Hypothalamus (tissue), 51 donors: Measurements from ENCODE around the gene AP5Z1.

Experiments
- DNase-seq, 51 donors: peaks; one replicate each; lab custom pipeline; 2025; lab: John Stamatoyannopoulos, UW

The AP5Z1 gene

GRCh38 chr7:4745971-4746919 lies 29.2 kb upstream of the AP5Z1 start:
- DNase-seq, result no peak

- DNase-seq, result no peak
Observed at GRCh38 chr7:4747013-4747412, 28.4 kb upstream of the AP5Z1 start.

GRCh38 chr7:4747746-4748145 lies 27.7 kb upstream of the AP5Z1 start:
- DNase-seq, result no peak

- no peak for DNase-seq
Observed at GRCh38 chr7:4748231-4748681, 27.2 kb upstream of the AP5Z1 start.

DNA sequence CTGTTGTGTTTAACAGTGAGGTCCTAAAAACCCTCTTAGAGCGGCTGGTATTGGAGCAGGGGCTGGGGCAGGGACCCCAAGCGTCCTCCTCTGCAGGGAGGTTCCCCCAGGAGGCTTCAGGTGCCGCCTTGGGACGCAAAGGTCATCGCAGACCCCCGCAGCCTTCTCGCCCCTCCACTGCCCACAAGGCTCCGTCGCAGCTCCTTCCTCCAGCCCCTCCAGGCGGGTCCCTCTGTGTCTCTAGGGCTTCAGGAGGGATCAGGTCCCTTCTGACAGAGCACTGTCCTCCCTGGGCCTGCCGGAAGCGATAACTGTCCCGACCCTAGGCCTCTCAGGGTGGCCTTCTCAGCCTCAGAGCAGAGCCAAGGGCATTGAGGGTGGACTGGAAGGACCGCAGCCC lies 26.1 kb upstream of the AP5Z1 start:
- no peak for DNase-seq

GRCh38 chr7:4749798-4750197 lies 25.6 kb upstream of the AP5Z1 start:
- no peak for DNase-seq

- DNase-seq, result peak in 36 of 51 donors; percentile 9 to 83 (median 52)
Observed at GRCh38 chr7:4751398-4751947, 23.9 kb upstream of the AP5Z1 start.

DNA sequence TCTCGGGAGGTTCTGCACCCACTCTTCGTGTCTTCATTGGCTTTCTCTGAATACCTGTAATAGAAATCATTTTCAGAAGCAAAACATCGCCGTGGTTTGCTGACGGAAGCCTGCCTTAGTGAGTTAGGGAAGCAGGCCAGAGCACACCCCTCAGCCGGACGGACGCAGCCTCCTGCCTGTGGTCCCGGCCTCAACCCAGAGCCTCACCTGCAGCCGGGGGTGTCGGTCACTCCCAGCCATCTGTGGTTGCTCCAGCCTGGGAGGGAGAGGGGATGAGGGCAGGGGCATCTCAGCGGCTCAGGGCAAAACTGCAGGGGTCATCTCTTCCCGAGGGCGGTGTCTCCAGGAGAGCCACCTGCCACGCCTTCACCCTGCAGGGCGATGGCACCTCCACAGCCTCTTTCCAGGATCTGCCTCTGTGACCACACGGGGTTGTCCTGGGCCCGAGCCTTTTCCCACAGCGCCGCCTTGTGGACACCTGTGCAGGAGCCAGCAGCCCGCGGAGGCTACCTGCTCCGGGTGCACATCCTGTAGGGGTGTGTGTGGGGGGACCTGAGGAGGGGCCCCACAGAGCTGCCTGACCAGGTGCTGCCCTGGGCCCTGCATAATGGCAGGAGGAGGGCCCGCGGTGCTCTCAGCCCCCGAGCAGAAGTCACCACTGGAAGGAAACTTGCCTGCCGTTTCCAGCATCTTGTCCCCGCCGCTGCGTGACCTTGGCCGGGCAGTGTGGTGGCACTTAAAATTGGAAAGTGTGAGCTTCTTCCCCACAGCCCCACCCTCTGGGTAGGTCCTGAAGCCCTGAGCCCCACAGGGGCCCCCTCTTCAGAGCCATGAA lies 21.6 kb upstream of the AP5Z1 start:
- peak in 46 of 51 donors; percentile 14 to 86 (median 60) for DNase-seq

GRCh38 chr7:4754433-4755010 lies 20.9 kb upstream of the AP5Z1 start:
- DNase-seq, result no peak

GRCh38 chr7:4755045-4755444 lies 20.4 kb upstream of the AP5Z1 start:
- DNase-seq, result peak in 1 of 51 donors; percentile 13

GRCh38 chr7:4758111-4758510 lies 17.3 kb upstream of the AP5Z1 start:
- no peak for DNase-seq

- DNase-seq, result no peak
Observed at GRCh38 chr7:4758791-4759190, 16.6 kb upstream of the AP5Z1 start.

DNA sequence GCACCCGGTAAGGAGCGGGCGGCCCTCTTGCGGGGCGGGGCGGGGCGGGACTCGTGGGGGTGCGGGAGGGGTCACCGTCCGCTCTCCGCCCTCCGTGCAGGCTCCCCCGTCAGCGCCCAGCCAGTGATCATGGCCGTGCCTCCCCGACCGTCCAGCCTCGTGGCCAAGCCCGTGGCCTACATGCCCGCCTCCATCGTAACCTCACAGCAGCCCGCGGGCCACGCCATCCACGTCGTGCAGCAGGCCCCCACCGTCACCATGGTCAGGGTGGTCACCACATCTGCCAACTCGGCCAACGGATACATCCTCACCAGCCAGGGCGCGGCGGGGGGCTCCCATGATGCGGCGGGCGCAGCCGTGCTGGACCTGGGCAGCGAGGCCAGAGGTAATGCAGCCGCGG lies 16.2 kb upstream of the AP5Z1 start:
- DNase-seq, result no peak

DNA sequence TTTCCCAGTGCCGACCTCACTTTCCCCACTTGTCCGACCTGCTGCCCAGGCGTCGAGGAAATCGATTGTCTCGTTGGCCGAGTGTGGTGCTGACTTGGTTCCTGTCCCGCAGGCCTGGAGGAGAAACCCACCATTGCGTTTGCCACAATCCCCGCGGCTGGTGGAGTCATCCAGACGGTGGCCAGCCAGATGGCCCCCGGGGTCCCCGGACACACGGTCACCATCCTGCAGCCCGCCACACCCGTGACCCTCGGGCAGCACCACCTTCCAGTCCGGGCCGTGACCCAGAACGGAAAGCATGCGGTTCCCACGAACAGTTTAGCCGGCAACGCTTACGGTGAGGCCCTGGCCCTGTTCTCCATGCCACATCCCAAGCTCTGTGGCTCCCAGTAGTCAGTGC lies 14.5 kb upstream of the AP5Z1 start:
- DNase-seq, result no peak

GRCh38 chr7:4762121-4763055 lies 13.0 kb upstream of the AP5Z1 start:
- DNase-seq, result no peak

DNA sequence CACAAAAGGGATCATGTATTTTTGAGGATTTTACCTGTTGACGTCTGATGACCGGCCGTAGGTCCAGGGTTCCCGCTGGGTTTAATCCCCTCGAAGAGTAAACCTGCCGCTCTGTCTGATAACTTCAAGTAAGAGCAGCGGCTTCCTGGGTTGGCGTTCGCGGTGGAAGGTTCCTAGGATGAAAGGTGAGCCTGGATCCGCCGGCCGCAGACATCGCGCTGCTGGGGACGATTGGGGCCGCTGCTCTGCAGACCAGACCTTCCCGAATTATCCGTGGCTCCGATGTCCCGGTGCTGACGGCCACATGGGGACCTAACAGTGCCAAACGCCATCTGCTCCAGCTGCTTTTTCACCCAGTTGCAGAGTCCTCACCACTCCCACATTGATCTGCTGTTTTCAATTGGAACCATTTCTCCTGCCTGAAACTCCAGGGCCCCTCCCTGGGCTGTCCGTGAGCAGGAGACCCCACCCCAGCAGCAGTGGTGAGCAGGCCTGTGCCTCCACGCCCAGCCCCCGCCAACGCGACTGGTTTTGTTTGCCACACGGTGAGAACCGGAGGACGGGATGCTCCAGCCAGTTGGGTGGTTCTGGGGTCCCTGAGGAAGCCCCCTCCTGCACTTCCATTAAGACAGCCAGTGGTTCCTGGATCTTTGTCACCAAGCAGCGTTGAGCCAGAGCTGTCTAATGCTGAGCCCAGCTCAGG lies 12.2 kb upstream of the AP5Z1 start:
- DNase-seq, result no peak

- DNase-seq, result no peak
Observed at GRCh38 chr7:4763794-4764185, 11.6 kb upstream of the AP5Z1 start.

- no peak for DNase-seq
Observed at GRCh38 chr7:4764402-4765007, 10.9 kb upstream of the AP5Z1 start.
